Dermis microvascular lymphatic vessel endothelial cell (primary cell): Measurements from ENCODE around the gene AMTN. TPM values are rescaled to one million over a fixed set of nuclear protein-coding genes. Genes with fewer than 3 reads are reported as not detected.
A peak's percentile ranks its signal among the peaks of the same experiment; 100 is the strongest.
"Not testable (repeated sequence)": the region's sequence is repeated elsewhere in the genome, so short reads cannot be mapped to it uniquely, and the experiment has no call there.

Experiments
- DNase-seq, 2 donors: peaks; one replicate each; pipeline versions ENCODE4 v3.0.0 to v3.0.0-alpha.2; 2010; ENCODE audit warnings: low read depth in 2 of 2
- total RNA-seq: library from RNA; depleted of rRNA; stranded (reverse); fragments of >200 nt; gene quantifications from 2 replicates; pipeline ENCODE4 v1.2.1, GENCODE V29; 2014

Gene AMTN
- not detected in 2 replicates for total RNA-seq

- DNase-seq = no peak
Measured at GRCh38 chr4:70518269-70518668, at the start of gene AMTN. AMTN (plus strand) TSS chr4:70518569; CDS start chr4:70518778, 209 bp downstream.

GRCh38 chr4:70471897-70472296 lies 46.5 kb upstream of the AMTN start, which contains the start of gene MUC7:
MUC7 (plus strand) TSS chr4:70472197; CDS start chr4:70474022, 1,825 bp downstream.
- no peak for DNase-seq

- DNase-seq = no peak
Measured at GRCh38 chr4:70473679-70474078, 44.7 kb upstream of the AMTN start.

- DNase-seq = no peak
Measured at GRCh38 chr4:70488748-70489147, 29.6 kb upstream of the AMTN start.

GRCh38 chr4:70496231-70496630 lies 22.1 kb upstream of the AMTN start:
- no peak for DNase-seq

- DNase-seq = not testable (repeated sequence)
Measured at GRCh38 chr4:70501838-70502237, 16.5 kb upstream of the AMTN start.

GRCh38 chr4:70504733-70505132 lies 13.6 kb upstream of the AMTN start:
- DNase-seq = no peak

- peak; percentile 21 to 47 for DNase-seq
Measured at GRCh38 chr4:70505151-70505748, 13.1 kb upstream of the AMTN start.

- DNase-seq = no peak
Measured at GRCh38 chr4:70508801-70509200, 9.6 kb upstream of the AMTN start.

GRCh38 chr4:70511365-70511764 lies 7.0 kb upstream of the AMTN start:
- DNase-seq = no peak

- DNase-seq = no peak
Measured at GRCh38 chr4:70515367-70516250, 2.8 kb upstream of the AMTN start.

GRCh38 chr4:70518716-70519115 lies 347 bp downstream of the AMTN start:
- no peak for DNase-seq

- DNase-seq = no peak
Measured at GRCh38 chr4:70522626-70523025, 4.3 kb downstream of the AMTN start.

GRCh38 chr4:70530997-70531396 lies 12.6 kb downstream of the AMTN start:
- DNase-seq = no peak

GRCh38 chr4:70531981-70532380 lies 13.6 kb downstream of the AMTN start:
- no peak for DNase-seq

- no peak for DNase-seq
Measured at GRCh38 chr4:70533211-70533610, 14.8 kb downstream of the AMTN start.

- DNase-seq = no peak
Measured at GRCh38 chr4:70533791-70534190, 15.4 kb downstream of the AMTN start.

GRCh38 chr4:70534886-70535285 lies 16.5 kb downstream of the AMTN start:
- DNase-seq = not testable (repeated sequence)

GRCh38 chr4:70538869-70539268 lies 20.5 kb downstream of the AMTN start:
- no peak for DNase-seq

GRCh38 chr4:70544279-70544868 lies 26.0 kb downstream of the AMTN start:
- peak in 1 of 2 donors; percentile 11 for DNase-seq

GRCh38 chr4:70556856-70557255 lies 38.5 kb downstream of the AMTN start:
- DNase-seq = no peak

- peak; percentile 9 to 38 for DNase-seq
Measured at GRCh38 chr4:70559211-70559830, 41.0 kb downstream of the AMTN start.
